Stimulated activated CD8-positive, alpha-beta memory T cell treated with anti-CD3 and anti-CD28 coated beads, Interleukin-15, amount 100 ng/mL, for 24 hours (primary cell): ENCODE results near the gene KCNIP2.

Source experiments
- DNase-seq: peaks from one replicate; pipeline ENCODE4 v3.0.0-alpha.2; 2020; ENCODE audit warnings: low read depth

The KCNIP2 gene

DNA sequence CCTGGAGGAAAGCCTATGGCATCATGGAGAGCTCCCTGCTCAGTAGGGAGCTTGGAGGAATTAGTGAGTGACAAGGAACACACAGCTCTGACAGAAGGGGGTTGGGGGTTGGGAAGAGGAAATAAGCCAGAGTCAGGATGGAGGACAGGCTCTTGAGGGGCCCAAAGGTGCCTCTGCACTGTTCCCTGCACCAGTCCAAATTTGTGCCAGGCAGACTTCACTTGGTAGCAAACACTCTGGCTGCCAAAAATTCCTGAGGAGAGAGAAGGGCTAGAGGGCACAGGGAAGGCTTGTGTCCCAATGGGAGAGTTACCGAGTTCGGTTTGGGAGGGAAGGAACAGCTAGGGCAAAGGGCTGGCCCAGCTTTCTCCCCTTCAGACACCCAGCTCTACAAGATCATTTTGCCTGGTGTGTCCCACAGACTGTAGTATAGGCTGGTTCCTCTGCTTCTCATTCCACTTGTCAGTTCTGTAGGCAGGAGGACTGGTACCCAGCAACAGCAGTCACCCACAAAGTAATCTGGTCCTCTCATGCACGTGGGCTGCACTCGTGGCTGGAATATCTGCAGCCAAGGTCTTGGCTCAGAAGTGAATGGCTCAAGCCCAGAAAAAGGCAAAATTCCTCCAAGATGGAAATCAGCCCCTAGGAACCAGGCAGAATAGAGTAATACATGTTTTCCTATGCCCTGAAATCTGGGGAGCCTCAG is 8.0 kb upstream of the KCNIP2 start:
- DNase-seq, result no peak

GRCh38 chr10:101850749-101851148 is 7.1 kb upstream of the KCNIP2 start:
- DNase-seq, result no peak

DNA sequence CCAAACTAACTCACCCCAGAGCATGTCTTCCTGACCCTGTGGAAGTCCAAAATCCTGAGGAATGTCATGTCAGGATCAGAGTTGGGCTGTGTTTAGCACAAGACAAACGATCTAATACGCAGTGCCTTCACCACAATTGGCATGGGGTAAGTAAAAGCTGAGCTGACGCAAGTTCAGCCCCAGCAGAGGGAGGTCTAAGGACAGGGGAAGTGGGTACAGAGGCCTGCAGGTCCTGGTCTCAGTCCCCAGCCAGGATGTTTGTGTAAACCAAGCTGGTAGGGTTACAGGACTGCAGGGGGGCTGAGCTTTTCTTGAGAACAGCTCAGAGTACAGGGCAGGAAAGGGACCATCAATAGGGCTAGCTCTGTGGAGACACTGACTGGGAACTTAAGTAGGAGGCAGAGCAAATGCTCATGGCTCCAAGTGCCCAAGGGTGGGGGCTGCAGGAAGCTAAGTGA is 5.3 kb upstream of the KCNIP2 start:
- no peak for DNase-seq

- DNase-seq, result no peak
These were observed 4.8 kb upstream of the KCNIP2 start for GRCh38 chr10:101848408-101848807.

- DNase-seq, result no peak
These were observed 2.3 kb upstream of the KCNIP2 start for GRCh38 chr10:101845893-101846292.

DNA sequence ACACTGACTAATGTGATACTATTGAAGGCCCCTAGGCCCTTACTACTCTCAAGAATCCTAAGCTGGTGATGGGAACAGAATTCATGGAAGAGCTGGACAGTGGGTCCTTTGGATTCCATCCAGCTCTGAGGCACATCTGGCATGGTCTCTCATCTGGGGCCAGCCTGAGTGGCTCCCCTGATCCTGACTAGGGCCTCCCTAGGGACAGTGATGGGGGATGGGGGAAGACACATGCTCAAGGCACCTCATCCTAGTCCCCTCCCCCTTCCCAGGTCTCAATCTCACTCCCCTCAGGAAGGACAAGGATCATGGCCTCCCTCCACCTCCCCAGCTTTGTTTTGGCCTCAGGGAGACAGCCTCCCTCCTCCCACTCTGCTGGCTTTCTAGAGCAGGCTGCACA is 1.8 kb downstream of the KCNIP2 start:
- no peak for DNase-seq

- DNase-seq, result peak; percentile 60
These were observed 2.7 kb downstream of the KCNIP2 start for GRCh38 chr10:101840741-101841453.

GRCh38 chr10:101840102-101840684 is 3.4 kb downstream of the KCNIP2 start:
- no peak for DNase-seq

DNA sequence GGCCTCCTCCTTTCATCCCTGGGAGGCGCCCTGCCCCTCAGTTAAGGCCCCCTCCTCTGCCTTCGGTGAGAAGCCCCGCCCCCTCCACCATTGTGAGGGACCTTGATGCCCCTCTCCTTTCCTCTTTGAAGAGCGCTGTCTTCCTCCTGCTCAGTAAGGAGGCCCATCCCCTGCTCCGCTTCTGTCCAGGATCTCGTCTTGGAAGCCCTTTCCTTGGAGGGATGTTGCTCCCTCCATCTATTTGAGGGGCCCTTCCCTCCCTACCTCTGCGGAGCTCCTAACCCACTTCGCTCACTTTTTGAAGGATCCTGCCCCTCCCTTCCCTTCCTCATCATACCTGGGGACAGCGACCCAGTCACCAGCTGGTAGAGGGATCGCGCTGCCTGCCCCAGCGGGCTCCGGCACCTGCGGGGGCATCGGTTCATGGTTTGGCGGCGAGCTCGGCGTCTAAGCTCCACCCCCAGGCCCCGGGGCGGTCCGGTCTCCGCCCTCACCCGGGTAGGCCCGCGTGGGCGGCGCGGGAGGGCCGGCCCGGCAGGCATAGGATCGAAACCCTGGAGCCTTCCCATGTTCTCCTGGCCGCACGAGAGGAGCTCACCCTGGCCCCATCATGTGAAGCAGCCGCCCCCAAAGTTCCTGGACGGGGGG is 4.1 kb downstream of the KCNIP2 start:
- DNase-seq, result peak; percentile 27

DNA sequence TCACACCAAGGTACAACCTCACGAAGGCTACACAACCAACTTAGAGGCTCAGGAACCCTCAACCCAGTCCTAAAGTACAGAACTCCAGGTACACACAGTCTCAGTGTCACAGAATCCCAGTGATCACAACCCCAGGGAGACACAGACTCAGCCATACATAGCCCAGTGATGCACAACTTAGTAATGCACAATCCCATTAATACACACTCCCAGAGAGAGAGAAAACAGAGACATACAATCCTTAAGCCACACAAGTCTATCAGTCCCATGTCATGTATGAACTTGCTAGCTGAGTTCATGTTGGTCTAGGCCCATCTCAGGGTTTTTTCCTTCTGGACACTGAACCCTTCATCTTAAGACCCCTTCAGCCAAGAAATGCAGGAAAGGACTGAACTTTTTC is 4.6 kb downstream of the KCNIP2 start:
- DNase-seq, result no peak

GRCh38 chr10:101838416-101838970 is 5.1 kb downstream of the KCNIP2 start:
- DNase-seq, result no peak

GRCh38 chr10:101837748-101838147 is 5.9 kb downstream of the KCNIP2 start:
- no peak for DNase-seq

- no peak for DNase-seq
These were observed 8.2 kb downstream of the KCNIP2 start for GRCh38 chr10:101835362-101835761.

DNA sequence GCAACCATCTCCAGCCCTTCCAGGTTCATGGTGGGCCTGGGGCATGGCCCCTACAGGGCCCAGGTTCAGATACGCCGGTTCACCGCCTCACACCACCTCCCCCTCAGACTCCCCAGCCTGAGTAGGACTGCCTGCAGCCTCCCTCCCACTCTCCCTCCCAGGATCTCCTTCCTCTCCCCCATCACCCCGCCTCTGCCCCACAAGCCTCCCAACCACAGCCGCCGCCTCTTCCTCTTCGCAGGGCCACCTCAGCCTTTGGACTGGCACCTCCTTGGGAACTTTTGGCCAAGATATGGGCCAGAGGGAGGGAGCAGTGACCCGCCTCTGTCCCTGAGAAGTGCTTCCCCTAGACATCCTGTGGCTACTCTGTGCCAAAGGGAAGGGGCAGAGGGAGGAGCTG is 9.3 kb downstream of the KCNIP2 start:
- no peak for DNase-seq

DNA sequence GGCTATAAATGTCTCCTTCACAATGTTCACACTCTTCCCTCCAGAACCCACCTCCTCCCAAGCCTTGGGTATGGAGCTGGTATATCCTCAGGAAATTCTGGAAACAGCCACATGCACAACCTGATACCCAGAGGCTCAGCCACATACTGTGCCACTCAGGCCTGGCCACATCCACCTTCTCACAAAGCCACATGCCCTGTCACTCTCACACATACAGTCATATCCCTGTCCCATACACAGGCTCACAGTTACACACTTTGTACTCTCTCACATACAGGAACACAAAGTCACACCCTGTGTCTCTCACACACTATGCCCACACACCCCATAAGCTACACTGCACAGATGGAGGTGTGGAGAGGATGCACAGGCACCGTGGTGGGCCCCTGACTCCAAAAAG is 10.1 kb downstream of the KCNIP2 start:
- DNase-seq, result no peak

DNA sequence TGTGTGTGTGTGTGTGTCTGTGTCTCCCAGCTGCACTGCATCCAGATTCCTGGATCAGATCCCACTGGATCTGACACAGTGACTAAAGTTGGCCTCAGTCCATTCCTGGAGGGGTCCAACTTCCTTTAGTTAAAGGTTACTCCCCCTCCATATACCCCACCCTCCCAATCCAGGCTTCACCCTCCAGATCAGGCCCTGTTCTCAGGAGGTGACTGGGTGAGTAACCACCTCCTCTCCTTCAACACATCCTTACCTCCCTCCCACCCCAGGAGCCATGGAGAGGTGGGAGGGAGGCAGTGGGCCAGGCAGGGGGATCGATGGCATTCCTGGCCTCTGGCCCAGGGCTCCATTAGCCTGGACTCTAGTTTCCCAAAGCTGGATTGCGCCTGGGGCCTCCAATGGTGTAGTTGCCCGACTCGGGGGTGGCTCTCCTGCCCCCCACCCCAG is 11.3 kb downstream of the KCNIP2 start:
- DNase-seq, result no peak

DNA sequence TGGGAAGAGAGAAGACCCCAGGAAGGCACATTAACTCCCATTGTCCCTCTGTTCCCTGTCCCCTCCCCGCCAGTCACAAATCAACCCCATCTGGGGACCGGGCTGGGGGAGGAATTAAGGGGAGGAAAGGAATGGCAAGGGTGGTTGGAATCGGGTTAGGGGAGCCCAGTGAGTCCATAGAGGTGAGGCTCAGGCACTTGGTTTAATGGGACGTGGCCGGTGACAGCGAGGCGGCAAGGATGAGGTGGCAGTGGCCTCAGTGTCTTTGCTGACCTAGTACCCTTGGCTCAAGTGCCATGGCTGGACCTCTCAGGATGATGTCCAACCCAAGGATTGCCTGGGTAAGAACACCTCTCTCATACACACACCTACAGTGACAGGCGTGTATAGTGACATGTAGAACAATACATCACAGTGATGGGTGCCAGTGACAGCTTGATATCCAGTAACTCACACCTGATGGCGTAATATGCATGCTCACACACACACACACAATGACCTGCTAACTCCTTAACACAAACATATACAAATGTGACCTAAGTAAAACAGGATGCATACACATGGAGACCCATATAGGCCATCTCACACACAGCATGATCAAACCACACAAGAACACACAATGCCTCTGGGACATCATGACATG is 12.3 kb downstream of the KCNIP2 start:
- DNase-seq, result no peak

DNA sequence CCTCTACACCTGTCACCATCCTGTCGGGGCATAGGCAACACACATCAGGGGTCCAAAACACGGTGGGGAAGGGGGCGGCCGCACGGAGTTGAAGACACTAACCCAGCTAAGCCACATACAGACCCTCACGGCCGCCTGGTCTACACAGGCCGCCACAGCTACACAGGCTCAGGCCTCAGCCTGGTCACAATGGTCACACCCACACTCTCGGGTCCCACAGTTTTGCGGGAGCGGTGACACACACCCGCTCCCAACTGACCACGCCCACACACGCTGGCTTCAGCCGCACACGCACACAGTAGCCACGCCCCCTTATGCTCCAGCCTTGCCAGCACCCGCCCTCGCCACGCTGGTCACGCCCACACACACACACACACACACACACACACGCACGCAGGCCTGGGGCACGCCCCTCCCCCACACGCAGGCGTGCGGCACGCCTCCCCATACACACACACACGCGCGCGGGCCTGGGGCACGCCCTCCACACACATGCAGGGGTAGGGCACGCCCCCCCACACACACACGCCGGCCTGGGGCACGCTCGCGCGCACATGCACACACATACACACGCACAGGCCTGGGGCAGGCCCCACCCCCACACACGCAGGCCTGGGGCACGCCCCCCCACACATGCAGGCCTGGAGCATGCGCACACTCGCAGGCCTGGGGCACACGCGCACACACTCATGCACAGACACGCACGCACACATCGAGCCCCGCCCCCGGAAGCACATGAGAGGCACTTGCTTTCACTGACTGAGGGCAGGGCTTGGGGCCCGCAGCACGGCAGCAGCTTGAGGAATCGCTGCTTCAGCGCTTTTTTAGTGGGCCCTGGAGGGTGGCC is 13.1 kb downstream of the KCNIP2 start:
- DNase-seq, result peak; percentile 64

GRCh38 chr10:101829561-101830315 is 13.9 kb downstream of the KCNIP2 start:
- DNase-seq, result no peak
